HFFc6 (cell line): ENCODE results near the gene IFITM2. TPM values are rescaled to one million over a fixed set of nuclear protein-coding genes. Genes with fewer than 3 reads are reported as not detected.
A peak's percentile ranks its signal among the peaks of the same experiment; 100 is the strongest.

ENCODE experiments used
- DNase-seq: peaks from one replicate; pipeline ENCODE4 v3.0.0-alpha.2; 2018
- H3K27ac Mint-ChIP-seq: 2 replicates; pipeline ENCODE4 v1.8.0; 2020; ENCODE audit warnings: mild to moderate bottlenecking, mixed read lengths
- H3K27me3 Mint-ChIP-seq: 2 replicates; pipeline ENCODE4 v1.8.0; 2021; ENCODE audit warnings: mild to moderate bottlenecking, moderate library complexity, mixed read lengths; ENCODE audit not compliant: insufficient read depth
- H3K36me3 Mint-ChIP-seq: 2 replicates; pipeline ENCODE4 v1.8.0; 2021; ENCODE audit warnings: low read depth, mixed read lengths
- H3K4me1 Mint-ChIP-seq: 2 replicates; pipeline ENCODE4 v1.8.0; 2020; ENCODE audit warnings: low read depth, mixed read lengths
- H3K4me3 Mint-ChIP-seq: 2 replicates; pipeline ENCODE4 v1.8.0; 2020; ENCODE audit warnings: mild to moderate bottlenecking, moderate library complexity, mixed read lengths
- H3K9me3 Mint-ChIP-seq: 2 replicates; pipeline ENCODE4 v1.8.0; 2020; ENCODE audit warnings: mild to moderate bottlenecking, mixed read lengths
- CTCF ChIP-seq: fragments of 200-600 bp; sonication (generic); IDR thresholded peaks from 2 replicates; pipeline ENCODE4 v1.5.0; 2021; ENCODE audit warnings: antibody characterized with exemption, mild to moderate bottlenecking
- total RNA-seq, 6 experiments: library from RNA; stranded (reverse); fragmentation: NEBNext Ultra II Directional; extraction: Animal tissue kit (Norgen Biotek cat#: 25700); gene quantifications; 2 replicates in 1 of 6; 3 replicates in 5 of 6; pipeline ENCODE4 v1.2.3, GENCODE V29; 2021

IFITM2 gene
- total RNA-seq, 6 experiments from 2014 or later = 257 to 325 (median 291) TPM

- H3K4me1 Mint-ChIP-seq = peaks cover 14% of the 10 kb centered on the region
- H3K4me3 Mint-ChIP-seq = peak overlapping the region; percentile 40; the same call in 1 of the 2 replicates
- DNase-seq = no peak
- TF ChIP-seq CTCF = no peak
- H3K27me3 Mint-ChIP-seq = peaks cover 2% of the 10 kb centered on the region
- no peaks in the 10 kb centered on the region for H3K9me3 Mint-ChIP-seq
- H3K27ac Mint-ChIP-seq = peak overlapping the region; percentile 61
- H3K36me3 Mint-ChIP-seq = no peaks in the 10 kb centered on the region
Measured at GRCh38 chr11:335779-336658, 28.4 kb downstream of the IFITM2 start.

- no peak for TF ChIP-seq CTCF
- Mint-ChIP-seq H3K27me3 (peaks cover 2% of the 10 kb centered on the region), H3K4me3 (no peak overlapping the region), H3K9me3 (no peaks in the 10 kb centered on the region), H3K27ac (no peak overlapping the region), H3K4me1 (peaks cover 14% of the 10 kb centered on the region), H3K36me3 (no peaks in the 10 kb centered on the region)
- DNase-seq = no peak
Measured at GRCh38 chr11:336659-337198, 29.1 kb downstream of the IFITM2 start.

GRCh38 chr11:337711-338110 is 30.1 kb downstream of the IFITM2 start:
- H3K4me1 Mint-ChIP-seq = peaks cover 14% of the 10 kb centered on the region
- no peak overlapping the region for H3K4me3 Mint-ChIP-seq
- TF ChIP-seq CTCF = no peak
- no peaks in the 10 kb centered on the region for H3K9me3 Mint-ChIP-seq
- no peak overlapping the region for H3K27ac Mint-ChIP-seq
- H3K36me3 Mint-ChIP-seq = no peaks in the 10 kb centered on the region
- peaks cover 2% of the 10 kb centered on the region for H3K27me3 Mint-ChIP-seq
- no peak for DNase-seq

GRCh38 chr11:339963-340362 is 32.3 kb downstream of the IFITM2 start:
- no peak overlapping the region for H3K27ac Mint-ChIP-seq
- DNase-seq = no peak
- no peaks in the 10 kb centered on the region; the same call in 1 of the 2 replicates for H3K27me3 Mint-ChIP-seq
- no peak for TF ChIP-seq CTCF
- peaks cover 14% of the 10 kb centered on the region for H3K4me1 Mint-ChIP-seq
- no peaks in the 10 kb centered on the region for H3K9me3 Mint-ChIP-seq
- H3K36me3 Mint-ChIP-seq = no peaks in the 10 kb centered on the region
- no peak overlapping the region for H3K4me3 Mint-ChIP-seq

- Mint-ChIP-seq H3K27ac (no peak overlapping the region), H3K4me3 (no peak overlapping the region)
- DNase-seq = no peak
Measured at GRCh38 chr11:340539-341512, 33.2 kb downstream of the IFITM2 start.

More at GRCh38 chr11:340539-341512, 33.2 kb downstream of the IFITM2 start:
- Mint-ChIP-seq H3K4me1 (peaks cover 7% of the 10 kb centered on the region), H3K27me3 (peaks cover 3% of the 10 kb centered on the region), H3K9me3 (no peaks in the 10 kb centered on the region), H3K36me3 (no peaks in the 10 kb centered on the region)
- TF ChIP-seq CTCF = no peak
